Caco-2 (cell line): ENCODE results near the gene SURF4. TPM values are rescaled to one million over a fixed set of nuclear protein-coding genes. Genes with fewer than 3 reads are reported as not detected.

Experiments used
- BruUV-seq: library from RNA; stranded (reverse); fragments of 400-500 nt; replicated peaks from 2 replicates; lab custom pipeline; 2021; lab: Mats Ljungman, UMichigan
- CTCF ChIA-PET: fragments of 300-600 bp; sonication (Branson Sonifier 250); formaldehyde crosslinking; loops from one replicate; lab custom pipeline; 2022; ENCODE audit warnings: antibody characterized with exemption; lab: Charles Lee
- POLR2A ChIA-PET: fragments of 300-600 bp; sonication (Branson Sonifier 250); formaldehyde crosslinking; loops from one replicate; lab custom pipeline; 2022; ENCODE audit warnings: antibody characterized with exemption; lab: Charles Lee
- DNase-seq, 2 experiments: peaks; one replicate each; pipeline versions ENCODE4 v3.0.0 to v3.0.0-alpha.2; 2020 to 2022
- H3K27me3 ChIP-seq: replicated peaks from 2 replicates; pipeline ENCODE4 v1.6.0; 2011; ENCODE audit warnings: low read length; ENCODE audit not compliant: control insufficient read depth, insufficient read depth
- H3K36me3 ChIP-seq: 2 replicates; pipeline ENCODE4 v1.5.1; 2011; ENCODE audit warnings: low read length; ENCODE audit not compliant: control insufficient read depth, insufficient read depth
- H3K4me1 ChIP-seq: fragments of 250-450 bp; sonication (Bioruptor Pico); 2 replicates; pipeline ENCODE4 v1.5.1; 2020; ENCODE audit warnings: mild to moderate bottlenecking
- H3K4me3 ChIP-seq: 2 replicates; pipeline ENCODE4 v1.5.1; 2011; ENCODE audit warnings: low read depth, mild to moderate bottlenecking, control low read depth, low read length
- H3K9me3 ChIP-seq: fragments of 250-450 bp; sonication (Bioruptor Pico); 2 replicates; pipeline ENCODE4 v1.5.1; 2020; ENCODE audit warnings: mild to moderate bottlenecking, moderate library complexity
- H3K27ac Mint-ChIP-seq: one replicate; pipeline ENCODE4 v1.8.0; 2022; ENCODE audit warnings: mixed read lengths; ENCODE audit not compliant: unreplicated experiment
- H3K27me3 Mint-ChIP-seq: one replicate; pipeline ENCODE4 v1.8.0; 2022; ENCODE audit warnings: mixed read lengths; ENCODE audit not compliant: insufficient read depth, unreplicated experiment
- H3K36me3 Mint-ChIP-seq: one replicate; pipeline ENCODE4 v1.8.0; 2022; ENCODE audit warnings: mild to moderate bottlenecking, mixed read lengths; ENCODE audit not compliant: insufficient read depth, unreplicated experiment
- H3K4me1 Mint-ChIP-seq: one replicate; pipeline ENCODE4 v1.8.0; 2022; ENCODE audit warnings: low read depth, mixed read lengths; ENCODE audit not compliant: unreplicated experiment
- H3K4me3 Mint-ChIP-seq: one replicate; pipeline ENCODE4 v1.8.0; 2022; ENCODE audit warnings: mild to moderate bottlenecking, moderate library complexity, mixed read lengths; ENCODE audit not compliant: unreplicated experiment
- H3K9me3 Mint-ChIP-seq: one replicate; pipeline ENCODE4 v1.8.0; 2022; ENCODE audit warnings: mixed read lengths; ENCODE audit not compliant: unreplicated experiment
- intact Hi-C: fragments of 100-400 bp; cut with micrococcal nuclease; formaldehyde crosslinking; loops from one replicate; pipeline ENCODE4 v1.10.0; 2022; ENCODE audit not compliant: unreplicated experiment
- total RNA-seq: library from RNA; stranded (reverse); gene quantifications from 2 replicates; pipeline ENCODE4 v1.2.3, GENCODE V29; 2022
- TF ChIP-seq, protein P1 (sequence below), 2 experiments: fragments of 200-600 bp in 1 of 2; IDR thresholded peaks; 1 replicate in 1 of 2; 2 replicates in 1 of 2; pipeline versions ENCODE4 v1.5.1 to v1.8.0; 2011 to 2022; ENCODE audit warnings: antibody characterized with exemption in 1 of 2, control low read depth in 1 of 2, inconsistent platforms in 1 of 2, low read depth in 1 of 2, low read length in 1 of 2, mild to moderate bottlenecking in 1 of 2, moderate library complexity in 1 of 2; ENCODE audit not compliant: insufficient read depth in 1 of 2, severe bottlenecking in 1 of 2, unreplicated experiment in 1 of 2

The SURF4 gene
- total RNA-seq, 1 experiment from 2014 or later, result 239 TPM

GRCh38 chr9:133405508-133406438 is 29.9 kb upstream of the SURF4 start:
- H3K9me3 Mint-ChIP-seq, result no peaks in the 10 kb centered on the region
- CTCF ChIA-PET, result interaction anchor here (1.7 kb wide), 1 partner anchor 49 kb away, joined by 3 read pairs; no protein-coding TSS in a partner anchor
- BruUV-seq, result no TSS peak
- intact Hi-C loops, result loop anchor here (1.0 kb wide), 1 partner anchor 81 kb away; no protein-coding TSS in a partner anchor
- Histone ChIP-seq H3K9me3 (no peaks in the 10 kb centered on the region), H3K4me3 (no peak overlapping the region), H3K36me3 (peaks cover 2% of the 10 kb centered on the region; the same call in 1 of the 2 replicates), H3K4me1 (no peaks in the 10 kb centered on the region), H3K27me3 (no peaks in the 10 kb centered on the region)
- POLR2A ChIA-PET, result no interaction called here
- TF ChIP-seq, protein P1, sequence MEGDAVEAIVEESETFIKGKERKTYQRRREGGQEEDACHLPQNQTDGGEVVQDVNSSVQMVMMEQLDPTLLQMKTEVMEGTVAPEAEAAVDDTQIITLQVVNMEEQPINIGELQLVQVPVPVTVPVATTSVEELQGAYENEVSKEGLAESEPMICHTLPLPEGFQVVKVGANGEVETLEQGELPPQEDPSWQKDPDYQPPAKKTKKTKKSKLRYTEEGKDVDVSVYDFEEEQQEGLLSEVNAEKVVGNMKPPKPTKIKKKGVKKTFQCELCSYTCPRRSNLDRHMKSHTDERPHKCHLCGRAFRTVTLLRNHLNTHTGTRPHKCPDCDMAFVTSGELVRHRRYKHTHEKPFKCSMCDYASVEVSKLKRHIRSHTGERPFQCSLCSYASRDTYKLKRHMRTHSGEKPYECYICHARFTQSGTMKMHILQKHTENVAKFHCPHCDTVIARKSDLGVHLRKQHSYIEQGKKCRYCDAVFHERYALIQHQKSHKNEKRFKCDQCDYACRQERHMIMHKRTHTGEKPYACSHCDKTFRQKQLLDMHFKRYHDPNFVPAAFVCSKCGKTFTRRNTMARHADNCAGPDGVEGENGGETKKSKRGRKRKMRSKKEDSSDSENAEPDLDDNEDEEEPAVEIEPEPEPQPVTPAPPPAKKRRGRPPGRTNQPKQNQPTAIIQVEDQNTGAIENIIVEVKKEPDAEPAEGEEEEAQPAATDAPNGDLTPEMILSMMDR (IDR thresholded peaks at IDR 0.05; ENCODE audit: insufficient read depth in 1 of 2, low read depth in 1 of 2, low read length in 1 of 2, severe bottlenecking in 1 of 2, unreplicated experiment in 1 of 2), result no peak
- H3K4me1 Mint-ChIP-seq, result no peaks in the 10 kb centered on the region
- no peak for DNase-seq
- peaks cover 63% of the 10 kb centered on the region for H3K36me3 Mint-ChIP-seq
- H3K4me3 Mint-ChIP-seq, result no peak overlapping the region
- H3K27ac Mint-ChIP-seq, result no peak overlapping the region
- no peaks in the 10 kb centered on the region for H3K27me3 Mint-ChIP-seq

DNA sequence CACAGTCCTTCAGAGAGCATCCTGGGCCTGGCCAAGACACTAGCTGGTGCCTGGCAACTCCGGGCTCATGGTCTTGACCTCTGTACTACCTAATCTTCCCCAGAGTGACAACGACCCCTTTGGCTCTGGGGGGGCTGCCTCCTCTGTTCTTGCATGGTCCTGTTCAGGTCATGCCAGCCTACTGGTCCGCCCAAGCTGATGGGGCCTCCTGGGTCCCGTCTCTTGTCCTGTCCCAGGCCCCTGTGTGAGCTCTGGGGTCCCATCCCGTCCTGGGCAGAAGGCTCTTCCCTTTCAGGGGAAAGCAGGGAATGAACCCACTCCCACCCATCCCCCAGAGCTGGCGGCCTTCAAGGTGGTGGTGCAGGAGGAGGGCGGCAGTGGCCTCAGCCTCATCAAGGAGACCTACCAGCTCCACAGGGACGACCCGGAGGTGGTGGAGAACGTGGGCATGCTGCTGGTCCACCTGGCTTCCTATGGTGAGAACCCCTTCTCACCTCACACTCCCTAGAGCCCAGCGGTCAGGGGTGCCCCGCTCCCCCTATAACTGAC is 28.7 kb upstream of the SURF4 start:
- peak in 1 of 2 experiments; percentile 29 for DNase-seq
- Mint-ChIP-seq H3K9me3 (no peaks in the 10 kb centered on the region), H3K27me3 (no peaks in the 10 kb centered on the region), H3K27ac (peak overlapping the region; percentile 11), H3K4me3 (no peak overlapping the region), H3K36me3 (peaks cover 51% of the 10 kb centered on the region), H3K4me1 (no peaks in the 10 kb centered on the region)
- Histone ChIP-seq H3K9me3 (no peaks in the 10 kb centered on the region), H3K4me3 (no peak overlapping the region), H3K36me3 (0 out of 2 replicates have a peak, but pooled peaks cover 2% of the 10 kb centered on the region), H3K4me1 (no peaks in the 10 kb centered on the region), H3K27me3 (no peaks in the 10 kb centered on the region)
- TF ChIP-seq, protein P1 (IDR thresholded peaks at IDR 0.05; ENCODE audit: insufficient read depth in 1 of 2, low read depth in 1 of 2, low read length in 1 of 2, severe bottlenecking in 1 of 2, unreplicated experiment in 1 of 2), result no peak
- BruUV-seq, result no TSS peak
- intact Hi-C loops, result loop anchor here (1.0 kb wide), 1 partner anchor 45 kb away; no protein-coding TSS in a partner anchor
- ChIA-PET POLR2A (interaction anchor here (0.6 kb wide), 1 partner anchor 55 kb away, joined by 3 read pairs; no protein-coding TSS in a partner anchor), CTCF (interaction anchor here (0.9 to 1.7 kb wide), 3 partner anchors 33 to 49 kb away, joined by 3 to 4 read pairs (median 3); partner anchors contain the start of gene SURF1)
